Activated naive CD4-positive, alpha-beta T cell treated with anti-CD3 and anti-CD28 coated beads for 36 hours (primary cell): ENCODE results near the gene NRCAM. TPM values are rescaled to one million over a fixed set of nuclear protein-coding genes. Genes with fewer than 3 reads are reported as not detected.

Experiments
- CTCF ChIA-PET: fragments of 350-600 bp; sonication (Branson Sonifier 250); formaldehyde crosslinking; loops from one replicate; lab custom pipeline; 2021; ENCODE audit warnings: antibody characterized with exemption; lab: Charles Lee
- DNase-seq: peaks from one replicate; pipeline ENCODE4 v3.0.0-alpha.2; 2020
- H3K27ac Mint-ChIP-seq: one replicate; pipeline ENCODE4 v1.8.0; 2021; ENCODE audit warnings: mild to moderate bottlenecking, mixed read lengths
- H3K27me3 Mint-ChIP-seq: one replicate; pipeline ENCODE4 v1.8.0; 2021; ENCODE audit warnings: low read depth, mixed read lengths
- H3K36me3 Mint-ChIP-seq: one replicate; pipeline ENCODE4 v1.8.0; 2021; ENCODE audit warnings: low read depth, mixed read lengths
- H3K4me1 Mint-ChIP-seq: one replicate; pipeline ENCODE4 v1.8.0; 2021; ENCODE audit warnings: low read depth, mixed read lengths
- H3K4me3 Mint-ChIP-seq: one replicate; pipeline ENCODE4 v1.8.0; 2021; ENCODE audit warnings: mild to moderate bottlenecking, moderate library complexity, mixed read lengths
- H3K9me3 Mint-ChIP-seq: one replicate; pipeline ENCODE4 v1.8.0; 2021; ENCODE audit warnings: mixed read lengths
- intact Hi-C: fragments of 100-400 bp; cut with micrococcal nuclease; formaldehyde crosslinking; loops from one replicate; pipeline ENCODE4 v1.15.1; 2023
- total RNA-seq, 2 experiments: library from RNA; stranded (reverse); gene quantifications; one replicate each; pipeline ENCODE4 v1.2.3, GENCODE V29; 2021

Gene NRCAM
- total RNA-seq, 2 experiments from 2014 or later = 0.81 to 1.0 TPM

DNA sequence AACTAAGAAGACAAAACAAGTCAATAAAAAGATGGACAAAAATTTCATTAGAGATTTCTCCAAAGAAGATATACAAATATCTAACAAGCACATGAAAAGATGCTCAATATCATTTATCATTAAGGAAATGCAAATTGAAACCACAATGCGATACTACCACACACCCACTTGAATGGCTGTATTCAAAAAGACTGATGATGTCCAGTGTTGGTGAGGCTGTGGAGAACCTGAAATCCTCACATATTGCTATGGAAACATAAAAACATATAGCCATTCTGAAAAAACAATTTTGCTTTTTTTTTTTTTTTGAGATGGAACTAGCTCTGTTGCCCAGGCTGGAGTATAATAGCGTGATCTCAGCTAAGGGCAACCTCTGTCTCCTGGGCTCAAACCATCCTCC, 202.0 kb downstream of the NRCAM start:
- H3K9me3 Mint-ChIP-seq = peaks cover 2% of the 10 kb centered on the region
- peaks cover 1% of the 10 kb centered on the region for H3K36me3 Mint-ChIP-seq
- no peaks in the 10 kb centered on the region for H3K27me3 Mint-ChIP-seq
- intact Hi-C loops = no loop called here
- H3K4me1 Mint-ChIP-seq = no peaks in the 10 kb centered on the region
- CTCF ChIA-PET = interaction anchor here (0.6 kb wide), 1 partner anchor 564 kb away, joined by 3 read pairs; no protein-coding TSS in a partner anchor
- no peak overlapping the region for H3K27ac Mint-ChIP-seq
- DNase-seq = no peak
- no peak overlapping the region for H3K4me3 Mint-ChIP-seq

DNA sequence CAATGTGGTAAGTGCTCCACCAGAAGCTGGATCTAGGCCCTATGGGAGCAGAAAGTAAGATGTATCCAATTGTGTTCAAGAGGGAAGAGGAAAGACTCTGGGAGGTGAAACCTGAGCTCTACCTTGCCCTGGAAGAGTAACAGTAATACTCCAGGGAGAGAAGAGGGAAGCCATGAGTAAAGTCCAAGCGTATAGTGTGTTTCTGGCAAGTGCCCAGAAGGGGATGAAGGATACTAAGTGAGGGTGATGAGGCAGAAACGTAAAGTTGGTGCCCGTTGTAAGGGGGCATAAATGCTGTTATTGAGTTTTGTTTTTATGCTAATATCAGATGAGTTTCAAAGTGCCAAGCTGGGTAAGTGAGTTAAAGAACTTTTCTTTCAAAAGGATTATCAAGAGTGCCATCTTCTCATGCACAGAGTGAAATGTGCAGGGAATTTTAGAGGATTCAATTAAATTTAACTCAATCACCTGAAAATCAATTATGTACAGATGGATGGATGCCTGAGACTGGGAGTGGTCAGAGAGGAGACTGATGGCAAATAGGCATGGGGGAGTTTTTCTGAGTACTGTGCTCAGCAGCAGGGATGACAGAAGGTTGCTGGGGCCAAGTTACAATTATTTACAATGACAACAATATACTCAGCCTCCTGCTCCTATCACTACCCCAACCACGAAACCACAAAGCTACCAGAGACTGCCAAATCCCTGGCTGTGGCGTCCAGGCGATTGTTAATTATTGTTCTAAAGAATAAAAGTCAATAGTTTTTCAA, 202.8 kb downstream of the NRCAM start:
- H3K27ac Mint-ChIP-seq = no peak overlapping the region
- no peaks in the 10 kb centered on the region for H3K4me1 Mint-ChIP-seq
- peaks cover 1% of the 10 kb centered on the region for H3K36me3 Mint-ChIP-seq
- no peak for DNase-seq
- H3K4me3 Mint-ChIP-seq = no peak overlapping the region
- CTCF ChIA-PET = interaction anchor here (0.6 kb wide), 1 partner anchor 111 kb away, joined by 3 read pairs; no protein-coding TSS in a partner anchor
- no peaks in the 10 kb centered on the region for H3K27me3 Mint-ChIP-seq
- intact Hi-C loops = no loop called here
- H3K9me3 Mint-ChIP-seq = peaks cover 2% of the 10 kb centered on the region

DNA sequence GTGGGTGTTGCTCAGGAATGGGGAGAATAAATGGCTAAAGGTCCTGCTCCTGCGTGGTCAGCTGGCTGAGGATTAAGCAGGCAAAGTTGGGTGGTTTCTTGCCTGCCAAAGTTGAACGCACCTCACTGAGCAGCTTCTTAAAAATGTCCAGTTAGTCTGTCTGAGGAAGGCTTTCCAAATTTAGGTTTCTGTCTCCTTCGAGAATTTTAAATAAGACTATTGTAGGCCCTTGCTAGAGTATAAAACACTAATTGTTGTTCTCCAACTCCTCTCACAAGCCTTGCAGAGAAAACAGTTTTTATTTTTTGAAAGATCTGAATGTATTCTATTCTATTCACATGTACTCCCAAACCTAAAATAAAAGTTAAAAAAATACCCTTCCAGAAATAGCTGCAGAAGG, 204.1 kb downstream of the NRCAM start:
- Mint-ChIP-seq H3K4me1 (no peaks in the 10 kb centered on the region), H3K9me3 (peaks cover 2% of the 10 kb centered on the region), H3K36me3 (peaks cover 1% of the 10 kb centered on the region), H3K27ac (no peak overlapping the region), H3K27me3 (no peaks in the 10 kb centered on the region), H3K4me3 (no peak overlapping the region)
- intact Hi-C loops = no loop called here
- no peak for DNase-seq
- CTCF ChIA-PET = interaction anchor here (0.9 kb wide), 1 partner anchor 12 kb away, joined by 3 read pairs; no protein-coding TSS in a partner anchor

DNA sequence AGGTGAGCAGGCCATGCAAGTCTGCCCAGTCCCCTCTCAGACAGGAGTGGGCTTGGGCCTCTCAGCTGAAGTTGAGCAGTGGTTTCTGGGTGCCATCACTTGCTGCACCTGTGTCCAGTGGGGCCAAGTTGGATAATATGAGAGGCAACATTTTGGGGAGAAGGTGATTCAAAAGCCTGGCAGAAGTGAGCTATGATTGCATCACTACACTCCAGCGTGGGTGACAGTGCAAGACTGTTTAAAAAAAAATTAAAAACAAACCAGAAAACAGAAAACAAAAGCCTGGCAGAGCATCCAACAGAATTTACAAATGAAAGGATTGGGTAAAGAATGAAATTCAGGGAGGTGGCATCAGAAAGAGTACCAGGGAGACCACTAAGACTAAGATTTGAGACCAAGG, 204.5 kb downstream of the NRCAM start:
- intact Hi-C loops = no loop called here
- DNase-seq = no peak
- CTCF ChIA-PET = interaction anchor here (0.9 kb wide), 1 partner anchor 12 kb away, joined by 3 read pairs; no protein-coding TSS in a partner anchor
- peaks cover 1% of the 10 kb centered on the region for H3K36me3 Mint-ChIP-seq
- H3K27ac Mint-ChIP-seq = no peak overlapping the region
- H3K4me3 Mint-ChIP-seq = no peak overlapping the region
- peaks cover 2% of the 10 kb centered on the region for H3K9me3 Mint-ChIP-seq
- no peaks in the 10 kb centered on the region for H3K27me3 Mint-ChIP-seq
- no peaks in the 10 kb centered on the region for H3K4me1 Mint-ChIP-seq

DNA sequence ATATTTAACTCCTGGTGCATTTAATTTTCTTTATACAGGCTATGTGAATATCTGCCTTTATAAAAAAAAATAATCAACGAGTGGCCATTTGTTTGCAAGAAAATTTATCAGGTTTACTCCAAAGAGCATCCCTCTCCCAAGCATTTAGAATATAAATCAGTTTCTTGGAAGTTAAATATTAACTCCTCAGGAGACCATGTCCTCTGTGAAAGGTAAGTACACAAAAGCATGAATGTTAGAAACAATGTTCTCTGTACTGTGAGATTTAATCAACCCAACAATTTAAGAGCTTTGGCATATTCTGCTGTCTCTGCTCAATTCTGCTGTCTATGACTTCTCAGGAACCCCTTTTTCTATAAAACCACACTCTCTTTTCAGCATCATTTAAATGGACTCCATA, 206.8 kb downstream of the NRCAM start:
- H3K36me3 Mint-ChIP-seq = no peaks in the 10 kb centered on the region

DNA sequence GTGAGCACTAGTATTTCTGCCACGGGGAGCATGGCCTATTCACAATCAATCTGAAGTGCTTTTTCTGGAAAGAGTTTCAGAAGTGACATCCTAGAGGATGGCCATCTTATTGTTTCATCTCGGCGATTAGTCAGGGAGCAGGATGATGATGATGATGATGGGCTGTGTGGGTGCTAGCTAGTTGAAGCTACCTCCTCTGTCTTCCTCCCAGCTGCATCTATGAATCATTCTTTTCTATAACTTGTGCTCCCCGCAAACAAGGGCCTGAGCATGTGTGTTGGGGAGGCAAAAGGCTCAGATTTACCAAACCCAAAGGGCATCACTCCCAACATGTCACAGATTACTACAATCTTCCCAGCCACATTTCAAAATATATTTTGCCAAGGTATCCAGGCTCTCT, 207.4 kb downstream of the NRCAM start:
- no peak for DNase-seq
- Mint-ChIP-seq H3K4me3 (no peak overlapping the region), H3K27ac (no peak overlapping the region), H3K27me3 (no peaks in the 10 kb centered on the region), H3K4me1 (no peaks in the 10 kb centered on the region), H3K9me3 (no peaks in the 10 kb centered on the region), H3K36me3 (no peaks in the 10 kb centered on the region)
- CTCF ChIA-PET = no interaction called here
- intact Hi-C loops = no loop called here

More for the DNA sequence above, 206.8 kb downstream of the NRCAM start:
- intact Hi-C loops = no loop called here
- no peak overlapping the region for H3K4me3 Mint-ChIP-seq
- H3K27ac Mint-ChIP-seq = no peak overlapping the region
- no peaks in the 10 kb centered on the region for H3K9me3 Mint-ChIP-seq
- no peaks in the 10 kb centered on the region for H3K4me1 Mint-ChIP-seq
- no peak for DNase-seq
- CTCF ChIA-PET = no interaction called here
- no peaks in the 10 kb centered on the region for H3K27me3 Mint-ChIP-seq

DNA sequence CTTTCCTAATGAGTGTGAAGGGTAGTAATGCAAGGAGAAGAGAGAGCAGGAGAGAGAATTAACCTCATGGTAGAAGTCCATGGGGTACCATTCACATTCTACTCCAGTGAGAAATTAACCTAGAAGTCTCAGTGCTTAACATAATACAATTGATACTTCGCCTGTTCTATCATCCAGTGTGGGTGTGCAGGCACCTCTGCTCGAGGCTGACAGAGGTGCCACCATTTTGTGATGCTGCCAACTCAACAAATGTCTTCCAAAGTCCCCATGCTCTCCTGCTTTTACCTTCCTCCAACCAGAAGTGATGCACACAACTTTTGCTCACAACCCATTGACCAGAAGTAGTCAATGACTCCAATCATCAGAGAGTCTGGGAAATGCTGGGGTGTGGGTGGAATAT, 207.8 kb downstream of the NRCAM start:
- H3K27me3 Mint-ChIP-seq = no peaks in the 10 kb centered on the region
- no peaks in the 10 kb centered on the region for H3K9me3 Mint-ChIP-seq
- H3K36me3 Mint-ChIP-seq = no peaks in the 10 kb centered on the region
- no peaks in the 10 kb centered on the region for H3K4me1 Mint-ChIP-seq
- intact Hi-C loops = no loop called here
- no peak overlapping the region for H3K27ac Mint-ChIP-seq
- CTCF ChIA-PET = no interaction called here
- H3K4me3 Mint-ChIP-seq = no peak overlapping the region
- no peak for DNase-seq

DNA sequence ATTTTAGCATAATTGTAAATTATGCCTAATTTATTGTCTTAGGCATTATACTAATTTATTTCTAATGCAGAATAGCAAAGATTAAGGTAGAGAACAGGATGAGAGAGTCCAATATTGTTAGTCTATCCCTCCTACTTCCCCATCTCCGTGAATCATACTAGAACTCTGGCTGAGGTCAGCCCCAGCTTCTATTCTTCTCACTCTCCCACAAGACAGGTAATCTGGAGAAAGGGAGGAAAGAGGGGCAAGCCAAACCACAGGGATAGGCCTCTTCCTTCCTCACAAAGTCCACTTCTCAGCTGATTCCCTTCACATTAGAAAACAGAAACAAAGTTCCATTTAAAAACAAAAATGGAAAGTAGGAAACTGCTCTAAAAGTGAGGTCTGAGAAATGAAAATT, 208.6 kb downstream of the NRCAM start:
- H3K4me3 Mint-ChIP-seq = no peak overlapping the region
- H3K36me3 Mint-ChIP-seq = no peaks in the 10 kb centered on the region
- no peak overlapping the region for H3K27ac Mint-ChIP-seq
- CTCF ChIA-PET = no interaction called here
- H3K27me3 Mint-ChIP-seq = no peaks in the 10 kb centered on the region
- intact Hi-C loops = no loop called here
- H3K4me1 Mint-ChIP-seq = no peaks in the 10 kb centered on the region
- no peak for DNase-seq
- no peaks in the 10 kb centered on the region for H3K9me3 Mint-ChIP-seq

DNA sequence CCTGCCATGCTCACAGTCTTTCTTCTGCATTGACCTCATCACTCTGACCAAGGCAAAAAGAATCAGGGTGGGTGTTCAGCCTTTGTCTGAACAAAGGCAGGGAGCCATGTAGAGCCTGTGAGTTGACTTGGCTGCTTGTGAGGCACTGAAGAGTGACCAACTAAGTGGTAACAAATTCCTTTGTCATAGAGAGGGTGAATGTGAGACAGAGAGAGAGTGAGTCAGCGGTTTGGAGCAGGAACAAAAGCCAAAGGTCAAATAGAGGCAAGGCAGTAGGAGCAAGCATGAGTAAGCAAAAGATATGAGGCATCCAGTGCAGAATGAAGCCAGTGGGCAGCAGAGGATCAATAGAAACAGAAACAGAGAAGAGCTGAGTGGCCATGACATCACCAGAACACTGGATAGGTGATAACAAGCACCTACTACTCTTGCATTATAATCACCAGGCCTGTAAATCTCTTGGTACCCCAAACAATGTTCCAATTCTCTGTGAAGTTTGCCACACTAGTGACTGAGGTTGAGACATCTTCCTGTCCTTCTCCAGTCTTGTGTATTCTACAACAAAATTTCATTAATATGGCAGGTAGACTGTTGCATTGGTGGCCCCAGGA, 209.9 kb downstream of the NRCAM start:
- DNase-seq = no peak
- no peak overlapping the region for H3K4me3 Mint-ChIP-seq
- no peaks in the 10 kb centered on the region for H3K9me3 Mint-ChIP-seq
- no peaks in the 10 kb centered on the region for H3K27me3 Mint-ChIP-seq
- H3K36me3 Mint-ChIP-seq = no peaks in the 10 kb centered on the region
- intact Hi-C loops = no loop called here
- CTCF ChIA-PET = no interaction called here
- no peaks in the 10 kb centered on the region for H3K4me1 Mint-ChIP-seq
- H3K27ac Mint-ChIP-seq = no peak overlapping the region

DNA sequence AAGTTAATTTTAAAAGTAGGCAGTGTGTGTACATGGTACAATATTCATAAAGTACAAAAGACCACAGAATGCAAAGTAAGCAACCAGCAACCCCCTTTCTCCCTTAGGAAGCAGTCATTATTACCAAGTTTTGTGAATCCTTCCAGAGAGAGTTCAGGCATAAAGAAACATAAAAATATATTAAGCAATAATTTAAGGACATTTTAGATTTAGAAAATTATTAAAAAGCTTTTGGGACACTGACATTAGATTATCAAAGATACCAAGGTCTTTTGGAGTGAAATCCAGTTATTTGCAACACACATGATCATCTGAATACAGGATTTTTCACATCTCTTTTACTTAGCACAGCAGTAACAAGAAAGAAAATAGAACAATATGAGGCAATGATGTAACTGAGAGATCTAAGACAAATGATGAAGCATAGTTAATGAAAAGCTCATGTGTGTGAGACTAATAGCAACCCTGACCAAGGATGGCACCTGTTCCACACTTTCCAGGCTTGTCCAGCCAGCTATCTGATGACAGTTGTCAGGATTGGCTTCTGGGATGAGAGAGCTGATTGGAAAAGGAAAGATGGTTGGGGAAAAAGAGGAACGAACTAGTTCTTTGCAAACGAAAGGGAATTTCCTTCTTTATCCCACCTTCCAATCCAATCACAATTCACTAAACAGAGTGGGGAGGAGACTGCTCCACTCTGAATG, 210.6 kb downstream of the NRCAM start:
- no peak for DNase-seq
- Mint-ChIP-seq H3K27ac (no peak overlapping the region), H3K9me3 (no peaks in the 10 kb centered on the region), H3K36me3 (no peaks in the 10 kb centered on the region), H3K4me3 (no peak overlapping the region), H3K4me1 (no peaks in the 10 kb centered on the region), H3K27me3 (no peaks in the 10 kb centered on the region)
- CTCF ChIA-PET = no interaction called here
- intact Hi-C loops = no loop called here

DNA sequence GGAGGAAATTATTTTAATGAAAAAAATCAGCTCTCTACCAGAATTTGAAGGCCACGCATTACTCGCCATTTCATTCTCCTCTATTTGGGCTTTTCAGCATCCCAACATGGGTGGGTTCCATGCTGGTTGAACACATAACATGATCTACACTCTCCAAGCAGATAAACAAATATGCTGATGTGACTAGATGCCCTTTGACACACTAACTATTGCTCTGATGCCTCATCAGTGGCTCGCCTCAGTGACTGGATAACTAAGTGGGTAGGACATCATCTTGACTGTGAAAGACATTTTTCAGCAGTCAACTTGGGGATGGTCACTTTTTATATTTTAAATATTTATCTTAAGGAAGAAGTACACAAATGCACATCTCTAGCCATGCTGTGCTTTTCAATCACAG, 212.1 kb downstream of the NRCAM start:
- Mint-ChIP-seq H3K9me3 (no peaks in the 10 kb centered on the region), H3K36me3 (no peaks in the 10 kb centered on the region), H3K4me3 (no peak overlapping the region), H3K4me1 (no peaks in the 10 kb centered on the region), H3K27ac (no peak overlapping the region), H3K27me3 (no peaks in the 10 kb centered on the region)
- intact Hi-C loops = no loop called here
- CTCF ChIA-PET = no interaction called here
- no peak for DNase-seq

DNA sequence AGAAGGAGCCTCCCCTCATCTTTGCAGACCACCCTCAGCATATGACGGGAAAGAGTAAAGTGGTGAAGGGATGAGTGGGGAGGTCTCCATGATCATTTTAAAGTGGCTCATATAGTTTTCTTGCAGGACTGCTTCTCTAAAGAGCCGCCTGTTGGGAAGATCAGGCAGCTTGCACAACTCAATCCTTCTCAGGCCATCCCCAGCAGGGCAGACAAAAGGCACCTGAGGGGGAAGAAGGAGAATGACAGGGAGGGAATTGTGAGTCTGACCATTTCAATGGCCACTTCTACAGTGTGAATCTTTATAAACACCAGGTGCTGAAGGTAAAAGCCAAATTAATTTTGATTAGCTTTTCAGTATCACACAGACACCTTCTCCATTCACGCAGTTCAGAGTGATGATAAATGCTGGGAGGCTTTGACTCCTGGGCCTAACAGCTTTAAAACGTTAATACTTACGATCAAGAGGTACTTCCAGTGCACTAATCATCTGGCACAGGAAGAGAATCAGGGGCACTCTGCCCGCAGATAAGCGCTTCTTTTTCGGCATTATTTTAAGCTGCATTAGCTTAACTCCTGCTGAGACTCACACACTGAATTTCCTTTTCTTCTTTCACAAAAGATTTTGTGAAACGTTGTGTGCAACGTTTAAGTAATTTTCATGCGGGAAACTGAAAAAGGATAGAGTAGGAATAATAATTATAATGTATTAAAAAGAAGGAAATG, 216.6 kb downstream of the NRCAM start:
- Mint-ChIP-seq H3K9me3 (no peaks in the 10 kb centered on the region), H3K4me3 (no peak overlapping the region), H3K27ac (no peak overlapping the region), H3K36me3 (no peaks in the 10 kb centered on the region), H3K27me3 (no peaks in the 10 kb centered on the region), H3K4me1 (peaks cover 2% of the 10 kb centered on the region)
- DNase-seq = no peak
- CTCF ChIA-PET = interaction anchor here (1.0 kb wide), 1 partner anchor 12 kb away, joined by 3 read pairs; no protein-coding TSS in a partner anchor
- intact Hi-C loops = no loop called here
